ENCODE results near the gene ANO4.
"Not testable (repeated sequence)": the region's sequence is repeated elsewhere in the genome, so short reads cannot be mapped to it uniquely, and the experiment has no call there.

ANO4 gene

GRCh38 chr12:100953217-100953616, 158.6 kb downstream of the ANO4 start:
- DNase-seq (ENCODE audit: low read depth) = no peak

DNA sequence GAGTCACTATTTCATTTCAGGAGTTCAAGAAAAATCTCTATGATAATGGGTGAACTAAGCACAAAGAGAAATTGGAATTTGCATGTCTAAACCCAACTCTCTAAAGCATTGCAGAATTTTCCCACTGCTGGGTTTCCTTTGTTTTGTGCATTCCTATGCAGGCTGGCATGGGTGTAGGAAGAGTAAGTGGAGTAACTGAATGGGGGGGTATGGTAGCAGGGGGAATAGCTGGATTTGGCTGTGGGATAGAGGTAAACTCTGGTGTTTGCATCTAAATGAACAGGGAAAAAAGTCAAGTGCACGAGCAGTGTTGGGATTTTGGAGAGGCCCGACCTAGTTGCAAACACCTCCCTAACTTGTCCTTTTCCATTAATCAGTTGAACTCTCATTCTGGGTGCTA, 159.1 kb downstream of the ANO4 start:
- DNase-seq (ENCODE audit: low read depth) = no peak

DNA sequence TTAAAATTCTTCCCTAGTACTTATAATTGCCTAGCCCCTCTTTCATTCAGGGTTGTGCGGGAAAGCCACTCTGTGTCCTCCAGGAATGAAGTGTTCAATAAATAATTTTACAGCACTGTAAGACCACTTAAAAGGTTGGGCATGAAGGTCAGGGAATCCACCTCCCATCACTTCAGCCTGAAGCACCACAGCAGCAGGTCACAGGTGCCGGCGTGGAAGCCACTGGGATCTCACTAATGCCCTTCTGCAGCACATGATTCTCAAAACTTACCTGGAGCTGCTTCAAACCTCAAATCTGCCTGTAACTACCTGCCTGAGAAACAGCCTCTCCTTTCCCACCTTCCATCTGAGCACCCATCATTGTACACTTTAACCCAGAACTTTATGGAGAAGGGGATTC, 159.5 kb downstream of the ANO4 start:
- no peak for DNase-seq (ENCODE audit: low read depth)

DNA sequence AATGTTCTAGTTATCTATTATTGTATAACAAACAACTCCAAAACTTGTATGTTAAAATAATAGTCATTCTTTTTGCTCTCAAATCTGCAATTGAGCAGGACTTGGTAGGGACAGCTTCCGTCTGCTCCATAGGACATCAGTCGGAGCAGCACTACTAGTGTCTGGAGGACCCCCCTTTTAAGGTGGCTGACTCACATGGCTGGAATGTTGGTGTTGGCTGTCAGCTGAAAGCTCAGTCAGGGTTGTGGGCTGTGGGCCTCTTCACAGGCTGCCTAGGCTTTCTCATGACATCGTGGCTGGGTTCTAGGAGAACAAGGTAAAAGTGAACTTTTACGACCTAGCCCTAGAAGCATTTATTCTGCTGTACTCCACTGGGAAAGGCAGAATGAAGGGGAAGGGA, 160.6 kb downstream of the ANO4 start:
- no peak for DNase-seq (ENCODE audit: low read depth)

- no peak for DNase-seq (ENCODE audit: low read depth)
Observed at GRCh38 chr12:100956311-100956852, 161.8 kb downstream of the ANO4 start.

GRCh38 chr12:100959481-100959880, 164.9 kb downstream of the ANO4 start:
- no peak for DNase-seq (ENCODE audit: low read depth)

DNA sequence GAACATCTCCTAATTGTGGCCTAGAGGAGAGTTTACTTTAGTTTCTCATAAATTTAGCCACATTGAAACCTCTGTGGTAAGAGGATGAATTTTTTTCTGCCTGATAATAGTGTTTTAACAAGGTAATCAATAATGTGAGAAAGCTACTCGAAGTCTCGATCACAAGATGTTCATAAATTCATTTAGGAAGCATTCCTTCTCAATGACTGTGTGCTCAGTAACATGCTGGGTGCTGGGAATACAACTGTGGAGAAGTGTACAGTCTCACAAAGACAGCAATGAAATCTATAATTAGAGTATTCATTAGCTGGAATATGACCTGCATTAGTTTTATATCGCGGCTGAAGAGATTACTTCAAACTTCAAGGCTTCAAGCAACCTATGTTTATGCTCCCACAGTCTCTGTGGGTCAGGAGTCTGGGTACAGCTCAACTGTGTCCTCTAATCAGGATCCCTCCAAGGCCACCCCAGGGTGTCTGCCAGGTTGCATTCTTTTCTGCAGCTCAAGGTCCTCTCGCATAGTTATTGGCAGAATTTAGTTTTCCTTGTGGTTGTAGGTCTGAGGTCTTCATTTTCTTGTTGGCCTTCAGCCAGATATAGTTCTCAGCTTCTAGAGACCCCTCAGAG, 167.6 kb downstream of the ANO4 start:
- DNase-seq (ENCODE audit: low read depth) = no peak

DNA sequence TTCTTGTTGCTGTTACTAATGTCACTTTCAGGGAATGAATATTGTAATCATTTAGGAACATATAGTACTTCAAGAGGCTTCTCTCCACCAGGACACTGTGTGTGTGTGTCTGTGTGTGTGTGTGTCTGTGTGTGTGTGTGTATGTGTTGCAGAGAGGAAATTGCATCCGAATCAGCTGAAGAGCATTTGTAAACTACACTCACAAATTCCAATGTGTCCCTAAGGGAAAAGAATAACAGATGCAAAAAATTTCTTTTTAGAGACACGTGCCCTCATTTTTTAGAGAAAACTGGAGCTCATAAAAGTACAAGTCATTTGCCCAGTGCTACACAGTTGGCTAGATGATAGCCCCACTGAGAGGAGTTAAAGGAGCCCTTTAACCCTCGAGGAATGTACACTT, 168.8 kb downstream of the ANO4 start:
- no peak for DNase-seq (ENCODE audit: low read depth)

DNA sequence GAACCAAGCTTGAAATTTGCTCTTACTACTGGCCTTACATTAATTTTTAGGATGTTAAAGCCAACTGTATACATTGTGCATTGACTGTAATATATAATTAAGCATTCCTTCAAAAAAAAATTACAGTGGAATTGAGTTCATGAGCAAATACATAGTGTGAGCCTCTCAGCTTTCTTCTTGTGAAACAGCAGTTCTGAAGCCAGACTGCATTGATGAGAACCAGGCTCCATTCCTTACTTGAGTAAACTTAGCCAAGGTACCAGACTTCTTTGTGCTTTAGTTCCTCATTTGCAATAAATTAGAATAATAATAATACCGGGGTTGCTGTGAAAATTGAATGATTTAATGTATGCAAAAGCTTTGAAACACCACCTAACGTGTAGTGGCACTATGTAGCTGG, 169.5 kb downstream of the ANO4 start:
- no peak for DNase-seq (ENCODE audit: low read depth)

GRCh38 chr12:100967189-100967588, 172.6 kb downstream of the ANO4 start:
- no peak for DNase-seq (ENCODE audit: low read depth)

DNA sequence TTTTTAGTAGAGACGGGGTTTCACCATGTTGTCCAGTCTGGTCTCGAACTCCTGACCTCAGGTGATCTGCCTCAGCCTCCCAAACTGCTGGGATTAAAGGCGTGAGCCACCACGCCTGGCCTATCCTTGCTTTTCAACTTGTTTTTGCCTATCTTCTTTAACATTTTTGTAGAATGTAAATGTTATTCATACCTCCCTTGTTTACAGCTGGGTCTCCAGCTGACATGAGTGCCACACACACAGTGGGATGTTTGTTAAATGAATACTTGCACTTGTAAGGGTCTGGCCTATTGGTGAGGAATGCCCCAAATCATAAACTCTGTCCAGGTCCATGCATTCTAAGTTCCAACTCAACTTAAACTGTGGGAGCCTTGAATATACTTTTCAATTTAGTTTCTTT, 176.3 kb downstream of the ANO4 start:
- DNase-seq (ENCODE audit: low read depth) = no peak

DNA sequence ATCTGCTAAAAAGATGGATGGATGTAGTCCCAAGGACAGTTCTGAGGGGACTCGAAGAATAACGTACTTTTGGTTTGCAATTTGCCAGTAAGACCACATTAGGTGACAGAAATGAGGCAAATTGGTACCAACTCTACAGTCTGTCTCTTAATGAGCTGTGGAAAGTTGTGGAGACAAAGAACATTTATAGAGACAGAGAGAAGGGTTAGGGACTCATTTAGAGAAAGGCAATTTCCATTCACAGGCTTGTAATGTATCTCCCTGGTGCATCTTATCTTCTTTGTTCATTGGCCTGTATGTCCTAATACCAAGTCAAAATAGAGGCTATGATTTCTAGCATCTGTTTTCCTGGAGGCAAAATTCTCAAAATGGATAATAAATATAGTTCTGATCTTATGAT, 177.5 kb downstream of the ANO4 start:
- no peak for DNase-seq (ENCODE audit: low read depth)

GRCh38 chr12:100974341-100974740, 179.8 kb downstream of the ANO4 start:
- DNase-seq (ENCODE audit: low read depth) = no peak

GRCh38 chr12:100974747-100975146, 180.2 kb downstream of the ANO4 start:
- DNase-seq (ENCODE audit: low read depth) = no peak

- no peak for DNase-seq (ENCODE audit: low read depth)
Observed at GRCh38 chr12:100976735-100977134, 182.2 kb downstream of the ANO4 start.

DNA sequence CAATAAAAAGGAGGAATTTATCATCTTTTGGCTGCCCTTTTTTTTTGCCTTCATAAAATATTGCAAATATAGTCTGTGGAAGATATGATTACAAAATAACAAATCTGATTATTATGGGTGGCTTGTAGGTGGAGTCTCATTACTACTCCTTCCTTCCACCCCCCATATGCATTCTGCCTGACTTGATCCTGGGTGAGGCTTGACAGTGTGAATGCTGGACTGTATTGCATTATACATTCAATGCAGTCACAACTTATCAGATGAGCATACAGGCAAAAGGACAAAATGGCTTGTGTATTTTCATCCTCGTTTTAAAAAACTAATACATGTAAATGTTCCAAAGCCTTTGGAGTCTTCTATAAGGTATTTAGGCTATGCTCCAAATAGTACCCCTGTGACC, 186.3 kb downstream of the ANO4 start:
- DNase-seq (ENCODE audit: low read depth) = no peak

- no peak for DNase-seq (ENCODE audit: low read depth)
Observed at GRCh38 chr12:100982511-100983183, 188.1 kb downstream of the ANO4 start.

GRCh38 chr12:100984796-100985195, 190.2 kb downstream of the ANO4 start:
- DNase-seq (ENCODE audit: low read depth) = no peak

- DNase-seq (ENCODE audit: low read depth) = no peak
Observed at GRCh38 chr12:100986595-100987547, 192.3 kb downstream of the ANO4 start.

GRCh38 chr12:100987552-100988521, 193.3 kb downstream of the ANO4 start:
- no peak for DNase-seq (ENCODE audit: low read depth)

GRCh38 chr12:100989509-100989908, 194.9 kb downstream of the ANO4 start:
- not testable (repeated sequence) for DNase-seq (ENCODE audit: low read depth)
